Gastroesophageal sphincter (tissue), 4 donors: Measurements from ENCODE around the gene PHKG2. TPM values are rescaled to one million over a fixed set of nuclear protein-coding genes. Genes with fewer than 3 reads are reported as not detected.
A peak's percentile ranks its signal among the peaks of the same experiment; 100 is the strongest.

Experiments
- ATAC-seq: fragments of 150-250 bp; one replicate; pipeline ENCODE4 v1.9.1; 2016; ENCODE audit warnings: mild to moderate bottlenecking, moderate library complexity
- H3K27ac ChIP-seq, 4 donors: fragments of 200-600 bp; sonication (generic) in 3 of 4; 1 replicate in 3 of 4; 2 replicates in 1 of 4; pipeline ENCODE4 v1.5.1; 2016 to 2019
- H3K27me3 ChIP-seq: fragments of 200-600 bp; sonication (generic); one replicate; pipeline ENCODE4 v1.5.1; 2019
- H3K36me3 ChIP-seq, 2 donors: fragments of 200-600 bp; sonication (generic); one replicate each; pipeline ENCODE4 v1.5.1; 2019; ENCODE audit warnings: control low read depth in 1 of 2
- H3K4me1 ChIP-seq, 3 donors: fragments of 200-600 bp; sonication (generic); 1 replicate in 2 of 3; 2 replicates in 1 of 3; pipeline ENCODE4 v1.5.1; 2016 to 2019; ENCODE audit warnings: control low read depth in 2 of 3
- H3K4me3 ChIP-seq, 2 donors: fragments of 200-600 bp; sonication (generic); one replicate each; pipeline ENCODE4 v1.5.1; 2019; ENCODE audit warnings: mild to moderate bottlenecking in 1 of 2, moderate library complexity in 1 of 2
- H3K9me3 ChIP-seq, 3 donors: fragments of 200-600 bp; sonication (generic); one replicate each; pipeline ENCODE4 v1.5.1; 2017 to 2019; ENCODE audit warnings: control low read depth in 2 of 3
- EP300 ChIP-seq: sonication (generic); formaldehyde crosslinking; IDR thresholded peaks from one replicate; pipeline ENCODE4 v1.6.1; 2017; ENCODE audit warnings: antibody characterized with exemption, mild to moderate bottlenecking
- POLR2A ChIP-seq, 2 donors: fragments of 450-650 bp; IDR thresholded peaks; one replicate each; pipeline ENCODE4 v1.6.1; 2017; ENCODE audit warnings: antibody characterized with exemption in 2 of 2, mild to moderate bottlenecking in 2 of 2, moderate library complexity in 1 of 2
- POLR2AphosphoS5 ChIP-seq: sonication (generic); formaldehyde crosslinking; IDR thresholded peaks from one replicate; pipeline ENCODE4 v1.6.1; 2017; ENCODE audit warnings: antibody characterized with exemption
- WGBS, 2 donors: methylation state at CpG; one replicate each; pipeline ENCODE4 v1.1.5; 2018; ENCODE audit warnings: low coverage in 1 of 2; 5-methylcytosine and 5-hydroxymethylcytosine counted together
- total RNA-seq, 4 donors: library from RNA; depleted of rRNA; stranded (reverse); fragments of >200 nt; gene quantifications; one replicate each; pipeline ENCODE4 v1.1.0, GENCODE V29; 2016
- TF ChIP-seq, protein P1 (sequence below), 4 experiments: fragments of 200-600 bp in 2 of 4; fragments of 450-650 bp in 2 of 4; sonication (generic) in 1 of 4; IDR thresholded peaks; one replicate each; pipeline ENCODE4 v1.5.1; 2017 to 2019; ENCODE audit warnings: antibody characterized with exemption in 4 of 4, mild to moderate bottlenecking in 2 of 4, moderate library complexity in 2 of 4

Gene PHKG2
- total RNA-seq, 4 donors from 2014 or later = 19.4 to 29.0 (median 23.4) TPM

DNA sequence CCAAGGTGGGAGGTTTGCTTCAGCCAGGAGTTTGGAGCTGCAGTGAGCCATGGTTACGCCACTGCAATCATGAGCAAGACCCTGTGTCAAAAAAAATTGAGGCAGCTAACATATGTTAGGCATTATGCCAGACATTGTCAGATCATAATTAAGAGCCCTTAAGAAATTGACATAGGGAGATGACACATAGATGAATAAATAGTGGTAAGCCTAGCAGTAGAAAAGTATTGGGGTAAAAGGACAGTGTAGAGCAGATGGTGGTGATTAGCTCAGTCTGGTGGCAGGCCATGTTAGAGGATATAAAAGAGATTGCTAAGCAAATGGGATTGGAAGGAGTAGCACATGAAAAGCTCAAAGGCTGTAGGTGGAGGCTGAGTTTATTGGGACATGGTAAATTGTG lies 26.6 kb upstream of the PHKG2 start:
- H3K9me3 ChIP-seq = no peaks in the 10 kb centered on the region
- 88 to 100% methylated on average over 1 of the region's 1 CpG for WGBS, 2 donors
- no peaks in the 10 kb centered on the region for H3K27me3 ChIP-seq
- TF ChIP-seq EP300 = no peak
- H3K4me1 ChIP-seq = no peaks in the 10 kb centered on the region
- H3K4me3 ChIP-seq = no peak overlapping the region
- ATAC-seq = no peak
- no peak overlapping the region for H3K27ac ChIP-seq
- H3K36me3 ChIP-seq = peaks cover 0 to 99% of the 10 kb centered on the region in 2 donors

DNA sequence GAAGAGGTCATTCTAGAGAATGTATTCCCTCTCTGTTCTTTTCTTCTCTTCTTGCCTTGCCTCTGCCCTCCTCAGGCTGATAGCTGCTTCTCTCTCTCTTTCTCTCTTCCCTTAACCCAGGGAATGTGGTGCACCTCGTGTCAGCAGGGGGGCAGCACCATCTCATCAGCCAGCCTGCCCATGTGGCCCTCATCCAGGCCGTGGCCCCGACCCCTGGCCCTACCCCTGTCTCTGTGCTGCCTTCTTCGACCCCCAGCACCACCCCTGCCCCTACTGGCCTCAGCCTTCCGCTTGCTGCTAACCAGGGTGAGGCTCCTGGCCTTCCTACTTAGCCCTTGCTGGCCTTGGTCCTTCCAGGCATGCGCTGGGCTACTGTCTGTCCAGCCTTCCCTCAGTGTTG lies 25.8 kb upstream of the PHKG2 start:
- H3K9me3 ChIP-seq = no peaks in the 10 kb centered on the region
- no peaks in the 10 kb centered on the region for H3K4me1 ChIP-seq
- ATAC-seq = no peak
- WGBS, 2 donors = 57 to 63% methylated on average over 2 to 5 of the region's 6 CpGs
- no peak overlapping the region for H3K4me3 ChIP-seq
- TF ChIP-seq, protein P1, sequence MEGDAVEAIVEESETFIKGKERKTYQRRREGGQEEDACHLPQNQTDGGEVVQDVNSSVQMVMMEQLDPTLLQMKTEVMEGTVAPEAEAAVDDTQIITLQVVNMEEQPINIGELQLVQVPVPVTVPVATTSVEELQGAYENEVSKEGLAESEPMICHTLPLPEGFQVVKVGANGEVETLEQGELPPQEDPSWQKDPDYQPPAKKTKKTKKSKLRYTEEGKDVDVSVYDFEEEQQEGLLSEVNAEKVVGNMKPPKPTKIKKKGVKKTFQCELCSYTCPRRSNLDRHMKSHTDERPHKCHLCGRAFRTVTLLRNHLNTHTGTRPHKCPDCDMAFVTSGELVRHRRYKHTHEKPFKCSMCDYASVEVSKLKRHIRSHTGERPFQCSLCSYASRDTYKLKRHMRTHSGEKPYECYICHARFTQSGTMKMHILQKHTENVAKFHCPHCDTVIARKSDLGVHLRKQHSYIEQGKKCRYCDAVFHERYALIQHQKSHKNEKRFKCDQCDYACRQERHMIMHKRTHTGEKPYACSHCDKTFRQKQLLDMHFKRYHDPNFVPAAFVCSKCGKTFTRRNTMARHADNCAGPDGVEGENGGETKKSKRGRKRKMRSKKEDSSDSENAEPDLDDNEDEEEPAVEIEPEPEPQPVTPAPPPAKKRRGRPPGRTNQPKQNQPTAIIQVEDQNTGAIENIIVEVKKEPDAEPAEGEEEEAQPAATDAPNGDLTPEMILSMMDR (IDR thresholded peaks at IDR 0.05) = no peak
- TF ChIP-seq POLR2AphosphoS5 (no peak), EP300 (no peak), POLR2A (IDR thresholded peaks at IDR 0.05) (no peak)
- H3K27me3 ChIP-seq = no peaks in the 10 kb centered on the region
- peaks cover 0 to 99% of the 10 kb centered on the region in 2 donors for H3K36me3 ChIP-seq
- H3K27ac ChIP-seq = no peak overlapping the region

DNA sequence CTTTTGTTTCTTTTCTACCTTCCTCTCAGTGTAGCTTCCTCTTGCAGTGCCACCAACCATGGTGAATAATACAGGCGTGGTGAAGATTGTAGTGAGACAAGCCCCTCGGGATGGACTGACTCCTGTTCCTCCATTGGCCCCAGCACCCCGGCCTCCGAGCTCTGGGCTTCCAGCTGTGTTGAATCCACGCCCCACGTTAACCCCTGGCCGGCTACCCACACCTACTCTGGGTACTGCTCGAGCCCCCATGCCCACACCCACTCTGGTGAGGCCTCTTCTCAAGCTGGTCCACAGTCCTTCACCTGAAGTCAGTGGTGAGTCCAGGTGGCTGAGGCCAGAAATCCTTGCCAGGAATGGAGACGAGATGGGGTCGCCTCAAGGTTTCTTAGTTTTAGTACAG lies 25.3 kb upstream of the PHKG2 start:
- H3K36me3 ChIP-seq = peaks cover 0 to 98% of the 10 kb centered on the region in 2 donors
- 91% methylated on average over 4 of the region's 10 CpGs; no CpG with 5 or more reads in 1 of the 2 donors for WGBS, 2 donors
- H3K27me3 ChIP-seq = no peaks in the 10 kb centered on the region
- no peaks in the 10 kb centered on the region for H3K9me3 ChIP-seq
- no peak overlapping the region for H3K4me3 ChIP-seq
- no peaks in the 10 kb centered on the region for H3K4me1 ChIP-seq
- ATAC-seq = no peak
- no peak overlapping the region for H3K27ac ChIP-seq
- TF ChIP-seq, protein P1 (IDR thresholded peaks at IDR 0.05) = no peak
- TF ChIP-seq EP300 = no peak

DNA sequence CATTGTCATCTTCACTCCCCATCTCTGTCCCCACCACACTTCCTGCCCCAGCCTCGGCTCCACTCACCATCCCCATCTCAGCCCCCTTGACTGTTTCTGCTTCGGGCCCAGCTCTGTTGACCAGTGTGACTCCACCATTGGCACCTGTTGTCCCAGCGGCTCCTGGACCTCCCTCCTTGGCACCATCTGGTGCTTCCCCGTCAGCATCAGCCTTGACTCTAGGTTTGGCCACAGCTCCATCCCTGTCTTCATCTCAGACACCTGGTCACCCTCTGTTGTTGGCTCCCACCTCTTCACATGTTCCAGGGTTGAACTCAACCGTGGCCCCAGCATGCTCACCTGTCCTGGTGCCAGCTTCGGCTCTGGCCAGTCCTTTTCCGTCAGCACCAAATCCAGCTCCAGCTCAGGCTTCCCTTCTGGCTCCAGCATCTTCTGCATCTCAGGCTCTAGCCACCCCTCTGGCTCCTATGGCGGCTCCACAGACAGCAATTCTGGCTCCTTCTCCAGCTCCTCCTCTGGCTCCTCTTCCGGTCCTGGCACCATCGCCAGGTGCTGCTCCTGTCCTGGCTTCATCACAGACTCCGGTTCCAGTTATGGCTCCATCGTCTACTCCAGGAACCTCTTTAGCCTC lies 24.4 kb upstream of the PHKG2 start:
- 85 to 87% methylated on average over 11 to 12 of the region's 12 CpGs for WGBS, 2 donors
- ATAC-seq = no peak
- Histone ChIP-seq H3K4me1 (no peaks in the 10 kb centered on the region), H3K9me3 (no peaks in the 10 kb centered on the region), H3K27me3 (no peaks in the 10 kb centered on the region), H3K4me3 (no peak overlapping the region), H3K36me3 (peaks cover 0 to 95% of the 10 kb centered on the region in 2 donors), H3K27ac (no peak overlapping the region)
- TF ChIP-seq, protein P1 (IDR thresholded peaks at IDR 0.05) = no peak
- TF ChIP-seq POLR2AphosphoS5 = no peak
- TF ChIP-seq POLR2A (IDR thresholded peaks at IDR 0.05) = no peak
- no peak for TF ChIP-seq EP300

DNA sequence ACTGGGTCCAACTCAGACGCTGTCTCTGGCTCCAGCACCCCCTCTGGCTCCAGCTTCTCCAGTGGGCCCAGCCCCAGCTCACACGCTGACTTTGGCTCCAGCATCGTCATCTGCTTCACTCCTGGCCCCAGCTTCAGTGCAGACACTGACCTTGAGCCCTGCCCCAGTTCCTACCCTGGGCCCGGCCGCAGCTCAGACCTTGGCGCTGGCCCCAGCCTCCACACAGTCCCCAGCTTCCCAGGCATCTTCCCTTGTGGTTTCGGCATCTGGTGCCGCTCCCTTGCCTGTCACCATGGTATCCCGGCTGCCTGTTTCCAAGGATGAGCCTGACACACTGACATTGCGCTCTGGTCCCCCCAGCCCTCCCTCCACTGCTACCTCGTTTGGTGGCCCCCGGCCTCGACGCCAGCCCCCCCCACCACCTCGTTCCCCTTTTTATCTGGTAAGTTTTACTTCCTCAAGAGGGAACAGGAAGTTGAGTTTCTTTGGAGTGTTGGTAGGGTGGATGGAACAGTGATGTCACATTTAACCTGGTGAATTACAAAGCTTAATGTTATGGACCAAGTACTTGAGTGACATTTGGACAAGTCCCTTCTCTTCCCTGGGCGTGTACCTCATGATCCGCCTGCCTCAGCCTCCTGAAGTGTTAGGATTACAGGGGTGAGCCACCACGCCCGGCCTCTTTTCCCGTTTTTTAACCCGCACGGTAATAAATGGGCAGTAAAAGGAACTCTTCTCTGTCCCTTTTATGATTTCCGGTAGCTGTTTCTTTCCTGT lies 23.4 kb upstream of the PHKG2 start:
- H3K27ac ChIP-seq = peak overlapping the region in 2 of 4 donors; percentile 14 to 16

DNA sequence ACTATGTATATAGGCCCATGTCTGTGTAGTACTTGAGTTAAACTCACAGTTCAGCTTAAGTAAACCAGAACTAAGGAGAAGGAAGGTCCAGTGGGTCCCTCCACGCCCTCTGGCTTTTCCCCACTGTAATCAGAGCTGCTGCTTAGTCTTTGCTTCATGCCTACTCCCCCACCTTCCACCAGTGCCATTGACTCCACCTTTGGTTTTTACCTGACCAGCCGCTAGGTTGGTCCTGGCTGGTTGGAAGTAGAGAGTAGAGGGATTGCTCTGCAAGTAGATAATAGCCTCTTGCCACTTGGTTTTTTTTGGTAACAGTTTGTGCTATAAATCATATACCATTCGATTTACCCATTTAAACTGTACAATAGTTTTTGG lies 22.8 kb upstream of the PHKG2 start:
- no peaks in the 10 kb centered on the region for H3K27me3 ChIP-seq
- H3K36me3 ChIP-seq = peaks cover 0 to 95% of the 10 kb centered on the region in 2 donors

More for the DNA sequence above, 23.4 kb upstream of the PHKG2 start:
- Histone ChIP-seq H3K36me3 (peaks cover 0 to 95% of the 10 kb centered on the region in 2 donors), H3K4me3 (no peak overlapping the region), H3K27me3 (no peaks in the 10 kb centered on the region), H3K4me1 (no peaks in the 10 kb centered on the region), H3K9me3 (no peaks in the 10 kb centered on the region)
- peak; percentile 57 for ATAC-seq
- no peak for TF ChIP-seq POLR2A (IDR thresholded peaks at IDR 0.05)
- 76 to 78% methylated on average over 10 to 15 of the region's 23 CpGs for WGBS, 2 donors

More for the DNA sequence above, 22.8 kb upstream of the PHKG2 start:
- WGBS, 2 donors = 81 to 86% methylated on average over 1 to 3 of the region's 3 CpGs
- TF ChIP-seq EP300 = no peak
- no peak for TF ChIP-seq POLR2AphosphoS5
- TF ChIP-seq, protein P1 (IDR thresholded peaks at IDR 0.05) = no peak
- TF ChIP-seq POLR2A (IDR thresholded peaks at IDR 0.05) = no peak
- Histone ChIP-seq H3K27ac (peak overlapping the region in 2 of 4 donors; percentile 14 to 16), H3K4me1 (no peaks in the 10 kb centered on the region), H3K9me3 (no peaks in the 10 kb centered on the region), H3K4me3 (no peak overlapping the region)
- ATAC-seq = no peak
